HG03103 (cell line): ENCODE measurements around the gene HEYL.

Experiments
- ATAC-seq: cut with Tn5 transposase; IDR thresholded peaks from one replicate; pipeline ENCODE4 v1.9.1; 2021; ENCODE audit warnings: low read depth; ENCODE audit not compliant: unreplicated experiment

HEYL gene

GRCh38 chr1:39642796-39643195, 3.4 kb upstream of the HEYL start:
- ATAC-seq, result no peak

GRCh38 chr1:39640861-39641260, 1.4 kb upstream of the HEYL start:
- ATAC-seq, result no peak

- ATAC-seq, result no peak
Measured at GRCh38 chr1:39638965-39639304, 508 bp downstream of the HEYL start.

- ATAC-seq, result no peak
Measured at GRCh38 chr1:39637361-39637760, 2.1 kb downstream of the HEYL start.

GRCh38 chr1:39635871-39636210, 3.6 kb downstream of the HEYL start:
- ATAC-seq, result no peak

GRCh38 chr1:39635205-39635870, 4.1 kb downstream of the HEYL start:
- ATAC-seq, result no peak

GRCh38 chr1:39633422-39633821, 6.0 kb downstream of the HEYL start:
- ATAC-seq, result no peak

- ATAC-seq, result no peak
Measured at GRCh38 chr1:39632682-39633417, 6.6 kb downstream of the HEYL start.

- ATAC-seq, result no peak
Measured at GRCh38 chr1:39632323-39632681, 7.1 kb downstream of the HEYL start.

- ATAC-seq, result no peak
Measured at GRCh38 chr1:39631361-39632322, 7.8 kb downstream of the HEYL start.

- ATAC-seq, result no peak
Measured at GRCh38 chr1:39628807-39629350, 10.6 kb downstream of the HEYL start.

GRCh38 chr1:39626646-39627045, 12.8 kb downstream of the HEYL start:
- no peak for ATAC-seq

- ATAC-seq, result no peak
Measured at GRCh38 chr1:39625462-39626273, 13.8 kb downstream of the HEYL start.

GRCh38 chr1:39625009-39625408, 14.4 kb downstream of the HEYL start:
- no peak for ATAC-seq

GRCh38 chr1:39623053-39623452, 16.4 kb downstream of the HEYL start:
- no peak for ATAC-seq

GRCh38 chr1:39622427-39622826, 17.0 kb downstream of the HEYL start:
- ATAC-seq, result no peak

GRCh38 chr1:39620659-39621165, 18.7 kb downstream of the HEYL start:
- no peak for ATAC-seq

GRCh38 chr1:39617488-39618049, 21.9 kb downstream of the HEYL start:
- ATAC-seq, result no peak

- no peak for ATAC-seq
Measured at GRCh38 chr1:39615086-39615673, 24.3 kb downstream of the HEYL start.
